ENCODE data around the gene PRXL2A.

DNA sequence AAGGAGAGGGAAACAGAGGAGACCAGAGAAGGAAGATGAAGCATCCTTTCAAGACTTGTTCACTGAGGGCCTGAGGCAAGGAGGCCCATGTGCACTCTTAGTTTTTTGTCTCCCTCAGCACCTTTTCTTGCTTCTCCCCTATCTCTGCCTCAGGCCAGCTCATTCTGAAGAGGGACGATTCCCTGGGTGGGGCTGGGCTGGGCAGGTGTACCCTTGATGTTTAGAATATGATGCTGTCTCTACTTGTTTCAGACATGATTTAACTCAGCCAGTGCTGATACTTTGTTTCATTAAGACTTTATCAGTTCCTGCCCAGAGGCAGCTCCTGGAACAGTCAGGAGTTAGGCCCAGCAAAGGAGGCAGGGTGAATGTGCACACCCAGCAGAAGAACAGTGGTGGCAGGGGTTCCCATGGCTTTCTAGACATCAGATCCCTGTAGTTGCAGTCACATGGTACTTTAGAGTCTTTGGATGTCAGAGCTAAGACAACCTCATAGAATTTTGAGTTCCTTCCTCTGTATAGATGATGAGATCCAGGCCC is 3.4 kb downstream of the PRXL2A start:
- TF ChIP-seq EZH2 (IDR thresholded peaks at IDR 0.05; ENCODE audit: borderline replicate concordance, low read length), result no peak
- TF ChIP-seq, protein P1, sequence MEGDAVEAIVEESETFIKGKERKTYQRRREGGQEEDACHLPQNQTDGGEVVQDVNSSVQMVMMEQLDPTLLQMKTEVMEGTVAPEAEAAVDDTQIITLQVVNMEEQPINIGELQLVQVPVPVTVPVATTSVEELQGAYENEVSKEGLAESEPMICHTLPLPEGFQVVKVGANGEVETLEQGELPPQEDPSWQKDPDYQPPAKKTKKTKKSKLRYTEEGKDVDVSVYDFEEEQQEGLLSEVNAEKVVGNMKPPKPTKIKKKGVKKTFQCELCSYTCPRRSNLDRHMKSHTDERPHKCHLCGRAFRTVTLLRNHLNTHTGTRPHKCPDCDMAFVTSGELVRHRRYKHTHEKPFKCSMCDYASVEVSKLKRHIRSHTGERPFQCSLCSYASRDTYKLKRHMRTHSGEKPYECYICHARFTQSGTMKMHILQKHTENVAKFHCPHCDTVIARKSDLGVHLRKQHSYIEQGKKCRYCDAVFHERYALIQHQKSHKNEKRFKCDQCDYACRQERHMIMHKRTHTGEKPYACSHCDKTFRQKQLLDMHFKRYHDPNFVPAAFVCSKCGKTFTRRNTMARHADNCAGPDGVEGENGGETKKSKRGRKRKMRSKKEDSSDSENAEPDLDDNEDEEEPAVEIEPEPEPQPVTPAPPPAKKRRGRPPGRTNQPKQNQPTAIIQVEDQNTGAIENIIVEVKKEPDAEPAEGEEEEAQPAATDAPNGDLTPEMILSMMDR (conservative IDR thresholded peaks at IDR 0.05 in 1 of 2, IDR thresholded peaks at IDR 0.05 in 1 of 2; ENCODE audit: extremely low read depth in 1 of 2, insufficient read depth in 1 of 2, low read depth in 1 of 2, low read length in 2 of 2), result no peak
